ENCODE results near the gene KRTAP4-8.
"Not testable (repeated sequence)": the region's sequence is repeated elsewhere in the genome, so short reads cannot be mapped to it uniquely, and the experiment has no call there.

Gene KRTAP4-8

GRCh38 chr17:41108728-41109386, 10.9 kb upstream of the KRTAP4-8 start:
- not testable (repeated sequence) for DNase-seq (ENCODE audit: low read depth in 2 of 2)

DNA sequence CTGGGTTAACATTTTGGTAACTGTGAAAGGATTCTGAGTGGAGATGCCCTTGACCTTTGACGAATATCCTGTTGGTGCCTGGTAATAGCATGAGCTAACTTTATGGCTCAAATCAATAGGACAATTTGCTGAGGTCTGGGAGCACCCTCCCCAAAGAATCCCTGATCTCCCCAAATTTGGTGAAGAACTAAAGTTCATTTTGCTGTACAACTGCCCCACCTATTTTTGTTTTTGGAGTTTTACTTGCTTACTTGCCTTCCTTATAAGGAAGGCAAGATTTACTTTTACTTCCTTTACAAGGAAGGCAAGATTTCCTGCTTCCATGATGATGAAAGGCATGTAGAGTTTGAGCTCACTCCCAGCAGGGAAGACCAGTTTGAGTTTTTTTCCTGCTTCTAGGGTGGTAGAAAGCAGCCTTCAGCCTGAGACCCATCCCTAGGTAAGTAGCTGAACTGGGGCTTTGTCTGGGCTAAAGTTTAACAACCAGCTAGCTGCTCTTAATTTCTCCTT, 10.1 kb upstream of the KRTAP4-8 start:
- DNase-seq (ENCODE audit: low read depth in 2 of 2) = no peak

DNA sequence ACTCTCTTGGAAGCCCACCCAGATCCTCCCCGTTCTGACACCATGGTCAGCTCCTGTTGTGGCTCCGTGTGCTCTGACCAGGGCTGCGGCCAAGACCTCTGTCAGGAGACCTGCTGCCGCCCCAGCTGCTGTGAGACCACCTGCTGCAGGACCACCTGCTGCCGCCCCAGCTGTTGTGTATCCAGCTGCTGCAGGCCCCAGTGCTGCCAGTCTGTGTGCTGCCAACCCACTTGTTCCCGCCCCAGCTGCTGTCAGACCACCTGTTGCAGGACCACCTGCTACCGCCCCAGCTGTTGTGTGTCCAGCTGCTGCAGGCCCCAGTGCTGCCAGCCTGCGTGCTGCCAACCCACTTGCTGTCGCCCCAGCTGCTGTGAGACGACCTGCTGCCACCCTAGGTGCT, 7.4 kb upstream of the KRTAP4-8 start, which contains the start of gene KRTAP4-9:
TSS of gene KRTAP4-9 (plus strand) at position 43 of the 400 bp plus-strand sequence. CDS start at position 43, 0 bp downstream.
- DNase-seq (ENCODE audit: low read depth in 2 of 2) = not testable (repeated sequence)

- DNase-seq (ENCODE audit: low read depth in 2 of 2) = not testable (repeated sequence)
Observed at GRCh38 chr17:41104386-41105038, 6.6 kb upstream of the KRTAP4-8 start.

GRCh38 chr17:41103896-41104295, 6.0 kb upstream of the KRTAP4-8 start:
- no peak for DNase-seq (ENCODE audit: low read depth in 2 of 2)

DNA sequence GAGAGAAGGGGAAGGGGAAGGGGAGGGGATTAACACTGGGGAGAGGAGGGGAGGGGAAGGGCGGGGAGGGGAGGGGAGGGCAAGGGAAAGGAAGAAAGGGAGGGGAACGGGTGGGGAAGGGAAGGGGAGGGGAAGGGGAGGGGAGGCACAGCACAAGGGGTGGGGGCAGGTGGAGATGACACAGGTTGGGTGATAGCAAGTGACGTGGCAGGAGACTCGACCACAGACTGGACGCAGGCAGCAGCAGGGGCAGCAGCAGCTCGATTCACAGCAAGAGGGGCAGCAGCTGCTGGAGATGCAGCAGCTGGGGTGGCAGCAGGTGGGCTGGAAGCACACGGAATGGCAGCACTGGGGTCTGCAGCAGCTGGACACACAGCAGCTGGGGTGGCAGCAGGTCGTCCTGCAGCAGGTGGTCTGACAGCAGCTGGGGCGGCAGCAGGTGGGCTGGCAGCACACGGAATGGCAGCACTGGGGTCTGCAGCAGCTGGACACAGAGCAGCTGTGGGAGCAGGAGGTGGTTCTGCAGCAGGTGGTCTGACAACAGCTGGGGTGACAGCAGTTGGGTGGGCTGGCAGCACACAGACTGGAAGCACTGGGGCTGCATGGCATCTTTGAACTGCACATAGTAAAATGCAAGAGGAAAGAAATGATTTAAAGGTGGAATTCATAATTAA, 3.8 kb upstream of the KRTAP4-8 start, which contains the start of gene KRTAP4-16:
TSS of gene KRTAP4-16 (minus strand) at position 624 of the 674 bp plus-strand sequence. CDS start at position 624, 0 bp downstream.
- no peak for DNase-seq (ENCODE audit: low read depth in 2 of 2)

GRCh38 chr17:41099682-41100480, 1.9 kb upstream of the KRTAP4-8 start:
- DNase-seq (ENCODE audit: low read depth in 2 of 2) = not testable (repeated sequence)

- DNase-seq (ENCODE audit: low read depth in 2 of 2) = no peak
Observed at GRCh38 chr17:41098481-41098880, 539 bp upstream of the KRTAP4-8 start.

GRCh38 chr17:41096055-41096454, 1.9 kb downstream of the KRTAP4-8 start:
- no peak for DNase-seq (ENCODE audit: low read depth in 2 of 2)

DNA sequence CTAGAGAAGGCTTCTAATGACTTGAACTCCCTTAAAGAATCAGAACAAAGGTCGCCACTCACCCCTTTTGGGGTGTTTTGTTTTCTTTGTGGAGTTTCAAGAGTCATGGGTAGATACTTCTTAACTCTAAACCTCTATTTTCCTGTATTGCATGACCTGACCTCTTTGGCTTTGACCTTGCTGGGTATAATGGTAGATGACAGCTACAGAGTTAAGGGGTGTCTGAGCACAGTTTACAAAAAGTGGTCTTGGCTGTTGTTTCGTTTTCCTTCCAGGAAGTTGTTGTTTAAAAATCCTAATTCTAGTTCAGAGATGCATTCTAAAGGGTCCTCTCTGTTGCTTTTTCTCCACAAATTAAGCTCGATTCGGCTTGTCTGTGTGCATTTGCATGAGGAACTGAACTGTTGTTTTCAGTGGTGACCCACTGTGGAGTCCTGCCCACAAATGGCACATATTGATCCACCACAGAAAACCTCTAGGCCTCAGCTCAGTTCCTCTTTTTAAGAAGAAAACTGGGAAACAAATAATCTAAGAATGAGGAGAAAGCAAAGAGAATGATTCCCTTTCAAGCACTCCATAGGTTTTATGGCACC, 9.1 kb downstream of the KRTAP4-8 start:
- not testable (repeated sequence) for DNase-seq (ENCODE audit: low read depth in 2 of 2)

DNA sequence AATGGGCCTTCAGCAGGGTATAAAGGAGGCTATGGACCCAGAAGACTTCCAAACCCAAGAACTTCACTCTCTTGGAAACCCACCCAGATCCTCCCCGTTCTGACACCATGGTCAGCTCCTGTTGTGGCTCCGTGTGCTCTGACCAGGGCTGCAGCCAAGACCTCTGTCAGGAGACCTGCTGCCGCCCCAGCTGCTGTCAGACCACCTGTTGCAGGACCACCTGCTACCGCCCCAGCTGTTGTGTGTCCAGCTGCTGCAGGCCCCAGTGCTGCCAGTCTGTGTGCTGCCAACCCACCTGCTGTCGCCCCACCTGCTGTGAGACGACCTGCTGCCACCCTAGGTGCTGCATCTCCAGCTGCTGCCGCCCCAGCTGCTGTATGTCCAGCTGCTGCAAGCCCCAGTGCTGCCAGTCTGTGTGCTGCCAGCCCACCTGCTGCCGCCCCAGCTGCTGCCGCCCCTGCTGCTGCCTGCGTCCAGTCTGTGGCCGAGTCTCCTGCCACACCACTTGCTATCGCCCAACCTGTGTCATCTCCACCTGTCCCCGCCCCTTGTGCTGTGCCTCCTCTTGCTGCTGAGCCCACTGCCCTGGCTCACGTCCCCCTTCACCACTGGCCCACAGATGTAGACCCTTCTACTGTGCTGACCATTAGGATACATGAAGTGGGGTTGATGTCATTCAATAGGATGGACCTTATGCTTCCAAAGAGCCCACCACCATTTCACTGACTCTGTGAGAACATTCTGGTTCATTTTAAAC, 13.7 kb downstream of the KRTAP4-8 start, which contains the start of gene KRTAP4-7:
TSS of gene KRTAP4-7 (plus strand) at position 51 of the 757 bp plus-strand sequence. CDS start at position 108, 57 bp downstream.
- DNase-seq (ENCODE audit: low read depth in 2 of 2) = not testable (repeated sequence)

DNA sequence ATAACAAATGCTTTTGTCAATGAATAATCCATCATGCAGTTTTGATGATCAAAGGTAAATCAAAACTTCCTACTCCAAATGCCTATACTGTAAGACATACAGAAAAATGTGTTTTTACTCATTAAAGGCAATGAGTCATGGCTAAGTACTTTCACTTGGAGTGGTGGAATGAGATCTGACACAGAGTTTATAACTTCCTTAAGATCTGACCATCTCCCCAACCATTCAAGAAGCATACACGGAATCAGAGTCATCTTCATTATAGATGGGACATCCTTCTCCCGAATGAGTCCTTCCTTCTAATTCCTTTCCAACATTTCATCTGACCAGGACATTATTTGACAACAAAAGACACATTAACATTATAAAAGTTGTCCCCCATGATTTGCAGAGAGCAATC, 14.5 kb downstream of the KRTAP4-8 start:
- DNase-seq (ENCODE audit: low read depth in 2 of 2) = not testable (repeated sequence)

DNA sequence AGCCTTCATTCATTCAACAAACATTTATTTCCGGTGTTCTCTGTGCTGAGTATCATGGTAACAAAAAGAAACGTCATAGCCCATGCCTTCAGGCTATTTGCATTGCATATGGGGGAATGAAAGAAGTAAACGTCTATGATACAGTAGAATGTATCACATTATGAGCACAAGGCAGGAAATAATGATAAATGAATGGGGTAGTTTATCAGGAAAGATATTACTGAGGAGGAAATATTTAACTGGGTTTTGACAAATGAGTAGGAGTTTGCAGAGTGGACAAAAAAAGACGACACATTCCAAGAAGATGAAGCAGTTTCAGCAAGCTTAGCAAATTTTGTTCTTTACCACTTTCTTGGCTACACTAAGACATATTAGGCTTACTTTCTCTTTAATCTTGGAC, 15.3 kb downstream of the KRTAP4-8 start:
- DNase-seq (ENCODE audit: low read depth in 2 of 2) = no peak

DNA sequence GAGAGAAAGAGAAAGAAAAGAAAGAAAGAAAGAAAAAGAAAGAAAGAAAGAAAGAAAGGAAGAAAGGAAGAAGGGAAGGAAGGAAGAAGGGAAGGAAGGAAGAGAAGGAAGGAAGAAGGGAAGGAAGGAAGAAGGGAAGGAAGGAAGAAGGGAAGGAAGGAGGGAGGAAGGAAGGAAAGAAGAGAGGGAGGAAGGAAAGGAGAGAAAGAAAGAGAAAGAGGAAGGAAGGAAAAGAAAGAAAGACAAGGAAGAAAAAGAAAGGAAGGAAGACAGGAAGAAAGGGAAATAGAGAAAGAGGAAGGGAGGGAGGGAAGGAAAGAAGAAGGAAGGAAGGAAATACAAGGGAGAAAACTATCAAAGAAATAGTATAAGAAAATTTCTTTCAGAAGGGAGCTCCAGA, 21.2 kb downstream of the KRTAP4-8 start:
- DNase-seq (ENCODE audit: low read depth in 2 of 2) = no peak

DNA sequence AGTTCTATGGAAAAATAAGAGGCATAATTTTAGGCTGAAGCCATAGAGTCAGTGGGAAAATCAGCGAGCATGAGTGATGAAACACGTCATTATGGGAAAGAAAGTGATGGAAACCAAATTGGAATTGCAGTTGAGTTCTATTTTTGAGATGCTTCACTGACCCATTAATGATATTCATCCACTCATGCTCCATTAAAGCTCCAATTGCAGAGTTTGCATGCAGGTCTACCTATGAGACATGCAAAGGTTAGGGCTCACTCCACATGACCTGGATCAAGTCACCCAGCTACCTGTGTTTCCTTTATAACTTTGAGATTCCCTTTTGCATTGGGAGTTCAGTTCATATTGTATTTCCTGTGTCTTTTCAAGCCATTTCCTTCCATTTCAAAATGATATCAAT, 24.3 kb downstream of the KRTAP4-8 start:
- no peak for DNase-seq (ENCODE audit: low read depth in 2 of 2)

GRCh38 chr17:41071606-41072360, 26.2 kb downstream of the KRTAP4-8 start:
- DNase-seq (ENCODE audit: low read depth in 2 of 2) = no peak

- DNase-seq (ENCODE audit: low read depth in 2 of 2) = no peak
Observed at GRCh38 chr17:41069031-41069430, 28.9 kb downstream of the KRTAP4-8 start.

- DNase-seq (ENCODE audit: low read depth in 2 of 2) = no peak
Observed at GRCh38 chr17:41067281-41067680, 30.7 kb downstream of the KRTAP4-8 start.

- no peak for DNase-seq (ENCODE audit: low read depth in 2 of 2)
Observed at GRCh38 chr17:41065829-41066624, 31.9 kb downstream of the KRTAP4-8 start, which contains the start of gene KRTAP2-4. KRTAP2-4 (minus strand) TSS chr17:41065879; CDS start chr17:41065845, 34 bp downstream.

Data from stimulated activated CD8-positive, alpha-beta memory T cell treated with anti-CD3 and anti-CD28 coated beads, Interleukin-15, amount 100 ng/mL, for 48 hours (primary cell).